ENCODE data around the gene SEC14L5. TPM values are rescaled to one million over a fixed set of nuclear protein-coding genes. Genes with fewer than 3 reads are reported as not detected.

Gene SEC14L5
- total RNA-seq, 2 experiments from 2014 or later = 0.09 to 0.28 TPM

- CTCF ChIA-PET = interaction anchor here (1.2 kb wide), 1 partner anchor 10 kb away, joined by 4 read pairs; no protein-coding TSS in a partner anchor
- no peaks in the 10 kb centered on the region for H3K9me3 Mint-ChIP-seq (ENCODE audit: low read depth)
- no peak overlapping the region for H3K27ac Mint-ChIP-seq
- no peak overlapping the region for H3K4me3 Mint-ChIP-seq
- ATAC-seq = no peak
- POLR2A ChIA-PET = no interaction called here
- H3K36me3 Mint-ChIP-seq (ENCODE audit: low read depth) = no peaks in the 10 kb centered on the region
- H3K27me3 Mint-ChIP-seq = no peaks in the 10 kb centered on the region
- no peak for DNase-seq
- H3K4me1 Mint-ChIP-seq = peaks cover 10% of the 10 kb centered on the region
- intact Hi-C loops (cut with DNase I, micrococcal nuclease) = no loop called here
Observed at GRCh38 chr16:5066511-5066910, 108.4 kb downstream of the SEC14L5 start.

Other genes with a start within 250 kb of the SEC14L5 start
- gene ANKS3, start 224.1 kb upstream of the SEC14L5 start, total RNA-seq = 10 to 100 TPM; 12.1 to 14.1 TPM
- under 1 TPM; 0.11 to 0.16 TPM for gene DNAAF8, start 223.8 kb upstream of the SEC14L5 start, total RNA-seq
- gene ZNF500, start 191.2 kb upstream of the SEC14L5 start, total RNA-seq = 10 to 100 TPM; 10.3 to 11.6 TPM
- gene SEPTIN12, start 170.0 kb upstream of the SEC14L5 start, total RNA-seq = not detected
- not detected for gene SMIM22, start 163.0 kb upstream of the SEC14L5 start, total RNA-seq
- 1 to 10 TPM; 3.7 to 7.3 TPM for gene ROGDI, start 155.7 kb upstream of the SEC14L5 start, total RNA-seq
- gene GLYR1, start 111.0 kb upstream of the SEC14L5 start, total RNA-seq = 10 to 100 TPM; 76.9 to 78.4 TPM
- 10 to 100 TPM; 19.3 to 23.0 TPM for gene UBN1, start 110.8 kb upstream of the SEC14L5 start, total RNA-seq
- not detected for gene PPL, start 21.2 kb upstream of the SEC14L5 start, total RNA-seq
- 10 to 100 TPM in 1 of 2 experiments, 1 to 10 TPM in 1; 8.9 to 10.2 TPM for gene NAGPA, start 75.6 kb downstream of the SEC14L5 start, total RNA-seq
- gene C16orf89, start 107.6 kb downstream of the SEC14L5 start, total RNA-seq = not detected
- gene ALG1, start 113.5 kb downstream of the SEC14L5 start, total RNA-seq = 10 to 100 TPM; 15.7 to 18.1 TPM
- 10 to 100 TPM; 12.2 TPM for gene EEF2KMT, start 139.5 kb downstream of the SEC14L5 start, total RNA-seq